ENCODE data around the gene TDRD9.
A peak's percentile ranks its signal among the peaks of the same experiment; 100 is the strongest.

TDRD9 gene

DNA sequence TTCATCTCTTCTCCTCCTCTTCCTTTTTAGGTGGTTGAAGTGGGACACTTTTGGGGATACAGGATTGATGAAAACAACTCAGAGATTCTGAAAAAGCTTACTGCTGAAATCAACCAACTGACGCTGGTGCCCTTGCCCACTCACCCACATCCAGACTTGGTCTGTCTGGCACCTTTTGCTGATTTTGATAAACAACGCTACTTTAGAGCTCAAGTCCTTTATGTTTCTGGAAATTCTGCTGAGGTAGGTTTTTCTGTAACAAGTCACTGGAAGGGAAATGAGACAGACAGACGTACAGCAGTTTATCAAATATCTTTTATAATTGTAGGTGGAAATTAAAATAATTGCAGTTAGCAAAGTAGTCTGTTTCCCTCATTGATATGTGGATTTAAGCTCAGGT, 97.3 kb downstream of the TDRD9 start:
- no peak for DNase-seq (ENCODE audit: low read depth)

DNA sequence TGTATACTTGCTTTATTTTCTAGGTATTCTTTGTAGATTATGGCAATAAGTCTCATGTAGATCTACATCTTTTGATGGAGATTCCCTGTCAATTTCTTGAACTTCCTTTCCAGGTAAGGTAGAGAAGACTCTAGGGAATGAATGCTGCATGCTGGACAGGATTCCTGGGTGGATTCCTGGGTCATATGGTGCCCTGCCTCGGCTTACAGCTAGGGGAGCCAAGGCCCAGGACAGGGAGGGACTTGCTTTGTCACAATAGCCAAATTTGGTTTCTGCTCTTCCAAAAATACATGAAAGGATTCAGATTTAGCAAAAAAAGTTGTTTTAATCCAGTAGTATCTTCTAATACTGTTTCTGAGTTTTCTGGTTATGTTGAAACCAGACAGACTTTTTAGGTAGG, 97.8 kb downstream of the TDRD9 start:
- no peak for DNase-seq (ENCODE audit: low read depth)

DNA sequence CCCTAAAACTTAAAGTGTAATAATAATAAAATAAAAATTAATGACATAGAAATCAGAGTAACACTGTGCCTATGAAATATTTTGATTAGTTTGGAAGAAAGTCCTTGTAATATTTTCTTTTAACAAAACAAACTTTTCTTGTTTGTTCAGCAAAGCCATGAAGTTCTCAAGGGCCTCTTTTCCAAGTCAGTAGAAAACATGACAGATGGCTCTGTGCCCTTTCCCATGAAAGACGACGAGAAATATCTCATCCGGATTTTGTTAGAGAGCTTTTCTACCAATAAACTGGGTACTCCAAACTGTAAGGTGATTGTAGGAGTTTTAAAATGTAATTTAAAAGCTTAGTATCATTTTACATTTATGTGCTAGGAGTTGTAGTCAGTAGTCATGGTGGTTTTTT, 102.7 kb downstream of the TDRD9 start:
- DNase-seq (ENCODE audit: low read depth) = no peak

DNA sequence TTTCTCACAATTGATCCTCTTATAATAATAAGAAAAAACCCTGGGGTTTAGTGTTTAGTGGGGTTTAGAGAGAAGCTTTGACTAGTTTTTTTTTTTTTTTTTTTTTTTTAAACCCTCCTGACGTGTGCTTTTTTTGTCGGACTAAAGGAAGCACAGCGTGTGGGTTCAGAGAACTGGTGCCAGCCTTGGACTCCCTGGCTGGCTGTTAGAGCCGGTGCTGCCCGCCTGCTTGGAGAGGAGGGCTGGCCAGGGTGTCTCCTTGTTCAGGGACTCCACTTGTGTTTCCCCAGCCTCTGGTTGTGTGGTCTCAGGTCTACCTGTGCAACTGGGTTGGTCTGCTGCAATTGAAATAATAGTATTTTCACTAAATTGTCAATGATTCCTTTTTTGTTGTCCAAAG, 103.1 kb downstream of the TDRD9 start:
- no peak for DNase-seq (ENCODE audit: low read depth)

DNA sequence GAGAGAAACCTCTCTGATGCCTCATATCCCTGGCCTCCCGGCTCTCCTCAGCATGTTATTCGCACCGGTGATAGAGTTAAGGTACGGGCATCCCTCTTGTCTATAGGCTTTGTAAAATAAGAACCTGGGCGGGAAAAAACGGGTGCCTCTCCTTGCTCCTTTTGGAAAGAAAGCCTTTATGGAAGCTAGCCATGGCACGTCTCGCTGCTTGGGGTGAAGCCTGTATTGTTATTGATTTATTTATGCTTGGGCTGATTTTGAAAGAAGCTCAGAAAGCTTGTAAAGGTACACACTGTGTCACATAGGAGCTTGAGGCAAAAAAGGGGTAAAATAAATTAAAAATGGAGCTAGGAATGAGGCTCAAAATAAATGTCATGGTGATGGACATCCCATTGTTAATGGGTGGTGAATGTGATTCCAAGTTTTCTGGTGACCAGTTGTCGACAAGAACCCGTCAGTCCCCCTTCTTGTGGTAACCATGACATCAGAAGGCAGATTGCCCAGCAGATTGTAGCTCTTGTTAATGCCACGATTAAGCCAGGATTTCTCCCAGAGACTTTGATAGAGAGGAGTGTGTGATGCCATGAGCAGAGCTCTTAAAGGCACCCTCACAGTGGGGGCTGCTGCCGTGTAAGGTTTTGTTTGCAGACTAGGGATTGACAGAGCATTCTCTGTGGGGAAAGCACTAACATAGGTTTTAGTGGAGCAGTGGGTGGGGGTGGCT, 106.9 kb downstream of the TDRD9 start:
- DNase-seq (ENCODE audit: low read depth) = no peak

DNA sequence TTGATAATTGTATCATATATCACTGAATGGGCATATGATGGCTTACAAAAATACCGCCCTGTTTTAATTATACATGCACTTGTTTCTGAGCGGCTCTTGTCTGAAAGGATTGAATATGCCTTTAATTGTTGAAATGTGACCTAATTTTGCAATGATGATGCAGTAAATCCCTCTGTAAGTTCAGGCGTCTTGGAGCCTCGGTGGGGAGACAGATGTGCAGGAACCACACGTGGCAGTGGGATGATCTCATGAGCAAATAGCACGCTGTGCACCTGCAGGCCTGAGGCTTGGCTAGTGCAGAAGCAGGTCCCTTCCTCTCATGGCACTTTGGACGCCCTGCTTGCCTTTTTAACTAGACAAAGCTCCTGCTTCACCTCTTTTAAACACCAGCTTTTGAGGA, 108.0 kb downstream of the TDRD9 start:
- no peak for DNase-seq (ENCODE audit: low read depth)

DNA sequence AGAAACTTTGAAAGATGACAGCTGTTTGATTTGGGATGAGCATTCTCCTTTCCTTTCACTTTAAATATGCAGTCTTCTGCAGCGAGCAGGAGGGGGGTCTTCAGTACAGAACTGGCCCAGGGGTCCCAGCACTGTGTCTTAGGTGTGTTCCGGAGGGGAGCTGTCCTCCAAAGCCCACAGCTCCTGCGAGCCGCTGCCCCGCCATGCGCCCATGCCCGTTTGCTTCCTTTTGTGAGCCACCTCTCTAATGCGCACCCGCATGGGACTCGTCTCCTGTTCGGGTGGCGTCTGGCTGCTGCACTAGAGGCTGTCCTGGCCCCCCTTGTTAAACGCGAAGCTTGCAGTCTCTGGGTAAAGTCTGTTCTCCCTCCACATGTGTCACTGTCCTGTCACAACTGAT, 108.8 kb downstream of the TDRD9 start:
- no peak for DNase-seq (ENCODE audit: low read depth)

DNA sequence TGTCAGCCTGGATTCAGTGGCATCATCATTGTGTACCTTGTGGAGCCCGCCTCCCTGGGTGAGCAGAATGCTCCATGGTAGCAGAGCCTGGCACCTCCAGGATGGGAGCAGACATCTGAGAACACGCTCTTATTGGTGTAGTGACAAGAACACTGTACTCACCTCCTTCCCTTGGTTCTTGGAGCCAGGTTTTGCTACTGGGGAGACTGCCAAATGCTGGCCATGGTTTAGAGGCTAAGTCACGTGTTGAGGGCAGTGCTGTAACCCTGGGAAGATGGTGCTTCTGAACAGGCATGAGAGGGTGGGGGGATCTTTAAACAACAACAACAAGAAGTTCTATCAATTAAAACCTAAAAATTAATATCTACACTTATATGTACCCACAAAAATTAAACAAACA, 109.6 kb downstream of the TDRD9 start:
- DNase-seq (ENCODE audit: low read depth) = no peak

DNA sequence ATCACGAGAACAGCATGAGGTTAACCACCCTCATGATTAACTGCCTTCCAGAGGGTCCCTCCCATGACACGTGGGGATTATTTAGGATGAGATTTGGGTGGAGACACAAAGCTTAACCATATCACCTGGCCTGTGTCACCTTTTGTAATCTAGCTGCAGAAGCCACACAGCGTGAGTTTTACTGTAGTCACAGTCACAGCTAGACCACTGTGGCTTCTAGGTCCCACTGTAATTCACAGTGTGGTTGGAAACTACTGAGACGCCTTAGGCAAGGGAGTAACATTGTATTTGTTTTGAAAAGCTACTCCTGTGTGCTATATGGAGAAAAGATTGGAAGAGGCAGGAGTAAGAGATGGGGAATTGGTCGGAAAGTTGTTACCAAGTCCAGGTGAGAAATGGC, 111.0 kb downstream of the TDRD9 start:
- DNase-seq (ENCODE audit: low read depth) = no peak

DNA sequence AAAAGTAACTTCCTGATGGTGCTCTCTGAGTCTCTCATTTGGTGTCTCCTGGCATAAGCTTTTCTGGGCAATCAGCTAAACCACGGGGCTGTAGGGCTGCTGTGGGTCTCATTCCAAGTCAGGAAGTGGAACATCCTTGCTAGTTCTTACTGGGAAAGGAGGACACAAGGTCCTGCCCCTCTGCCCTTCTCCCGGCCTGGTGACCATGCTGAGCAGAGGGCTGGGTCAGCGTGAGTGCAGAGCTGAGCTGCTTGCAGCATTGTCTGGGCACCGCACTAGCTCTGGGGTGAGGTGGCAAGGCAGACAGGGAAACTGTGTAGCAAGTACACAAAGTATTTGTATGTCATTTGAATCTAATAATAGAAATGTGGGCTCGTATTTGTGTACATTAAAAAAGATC, 112.3 kb downstream of the TDRD9 start:
- DNase-seq (ENCODE audit: low read depth) = no peak

DNA sequence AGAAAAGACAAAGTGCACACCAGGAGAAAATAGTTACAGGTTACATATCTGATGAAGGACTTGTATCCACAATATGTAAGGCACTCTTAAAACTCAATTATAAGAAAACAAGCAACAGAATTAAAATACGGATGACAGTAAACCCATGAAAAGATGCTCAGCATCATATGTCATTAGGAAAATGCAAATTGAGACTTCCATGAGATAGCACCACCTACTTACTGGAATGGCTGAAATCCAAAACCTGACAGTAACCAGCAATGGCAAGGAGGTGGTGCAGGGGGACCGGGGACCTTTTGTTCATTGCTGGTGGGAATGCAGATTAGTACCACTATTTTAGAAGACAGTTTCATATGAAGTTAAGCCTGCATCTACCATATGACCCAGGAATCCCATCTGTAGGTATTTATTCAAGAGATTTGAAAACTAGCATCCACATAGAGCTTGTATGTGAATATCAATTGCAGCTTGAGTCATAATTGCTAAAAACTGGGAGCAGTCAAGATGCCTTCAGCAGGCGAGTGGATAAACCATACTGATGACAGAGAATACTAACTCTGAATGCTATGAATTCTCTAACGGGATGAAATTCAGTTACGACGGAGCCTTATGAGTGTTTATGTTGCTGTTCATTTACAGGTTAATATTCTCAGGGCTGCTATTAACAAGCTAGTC, 113.3 kb downstream of the TDRD9 start:
- DNase-seq (ENCODE audit: low read depth) = no peak

DNA sequence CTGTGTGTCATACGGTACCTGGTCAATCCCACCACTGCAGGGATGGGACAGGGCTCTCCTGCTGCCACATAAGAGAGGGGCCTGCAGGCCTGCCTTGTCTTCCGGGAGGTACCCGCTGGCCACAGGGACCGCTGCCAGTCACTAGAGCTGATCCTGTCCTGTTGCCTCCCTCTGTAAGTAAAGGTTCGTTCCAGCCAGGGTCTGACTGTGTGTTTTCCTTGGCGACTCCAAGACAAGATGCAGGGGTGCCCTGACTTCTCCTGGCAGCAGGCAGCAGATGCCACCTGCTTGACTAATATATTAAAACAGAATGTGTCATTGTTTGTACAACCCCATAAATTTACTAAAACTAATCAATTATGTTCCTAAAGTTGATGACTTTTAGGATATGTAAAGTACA, 115.8 kb downstream of the TDRD9 start:
- no peak for DNase-seq (ENCODE audit: low read depth)

DNA sequence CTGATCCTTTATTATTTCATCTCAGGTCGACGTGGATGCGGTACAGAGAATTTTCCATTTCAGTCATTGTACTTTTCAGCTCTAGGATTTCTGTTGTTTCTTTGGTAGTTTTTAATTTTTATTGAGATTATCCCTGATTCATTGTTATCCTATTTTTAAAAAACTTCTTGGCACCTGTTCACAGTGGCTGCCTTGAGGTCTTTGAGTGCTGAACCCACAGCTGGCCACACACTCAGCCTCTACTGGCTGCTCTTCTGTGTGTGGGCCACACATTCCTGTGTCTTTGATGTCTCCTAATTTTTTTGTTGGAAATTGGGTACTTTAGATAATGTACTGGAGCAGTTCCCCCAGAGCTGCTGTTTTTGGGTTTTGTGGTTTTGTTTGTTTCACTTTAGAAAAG, 119.5 kb downstream of the TDRD9 start:
- DNase-seq (ENCODE audit: low read depth) = no peak

DNA sequence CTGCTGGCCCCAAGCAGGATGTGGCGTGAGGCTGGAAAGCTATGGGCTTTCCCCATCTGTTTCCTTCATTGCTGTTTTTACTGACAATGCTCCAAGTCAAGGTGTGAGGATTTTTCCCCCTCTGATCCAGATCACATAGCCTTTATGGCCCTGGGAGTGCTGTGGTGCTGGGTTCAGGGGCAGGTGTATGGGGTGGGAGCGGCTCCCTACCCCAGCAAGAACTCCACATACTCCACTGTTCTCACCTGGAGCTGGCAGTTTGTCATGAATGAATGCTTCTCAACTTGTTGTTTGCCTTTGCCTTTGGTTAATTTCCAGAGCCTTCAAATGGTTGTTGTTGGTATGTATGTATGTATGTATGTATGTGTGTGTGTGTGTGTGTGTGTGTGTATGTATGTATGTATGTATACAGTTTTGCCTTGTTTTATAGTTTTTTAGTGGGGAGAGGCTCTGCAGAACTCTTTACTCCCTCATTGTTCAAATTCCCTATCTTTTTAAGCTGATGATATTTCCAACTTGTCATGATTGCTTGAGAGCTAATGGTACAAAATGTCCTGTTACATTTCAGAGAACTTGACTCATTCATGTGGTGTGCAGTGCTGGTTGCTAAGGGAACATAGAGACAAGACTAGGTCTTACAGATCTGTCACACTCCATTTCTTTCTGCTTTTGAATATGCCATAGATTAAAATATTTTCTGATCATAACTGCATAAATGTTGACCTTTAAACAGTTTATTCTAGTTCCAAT, 120.7 kb downstream of the TDRD9 start:
- peak; percentile 21 for DNase-seq (ENCODE audit: low read depth)

DNA sequence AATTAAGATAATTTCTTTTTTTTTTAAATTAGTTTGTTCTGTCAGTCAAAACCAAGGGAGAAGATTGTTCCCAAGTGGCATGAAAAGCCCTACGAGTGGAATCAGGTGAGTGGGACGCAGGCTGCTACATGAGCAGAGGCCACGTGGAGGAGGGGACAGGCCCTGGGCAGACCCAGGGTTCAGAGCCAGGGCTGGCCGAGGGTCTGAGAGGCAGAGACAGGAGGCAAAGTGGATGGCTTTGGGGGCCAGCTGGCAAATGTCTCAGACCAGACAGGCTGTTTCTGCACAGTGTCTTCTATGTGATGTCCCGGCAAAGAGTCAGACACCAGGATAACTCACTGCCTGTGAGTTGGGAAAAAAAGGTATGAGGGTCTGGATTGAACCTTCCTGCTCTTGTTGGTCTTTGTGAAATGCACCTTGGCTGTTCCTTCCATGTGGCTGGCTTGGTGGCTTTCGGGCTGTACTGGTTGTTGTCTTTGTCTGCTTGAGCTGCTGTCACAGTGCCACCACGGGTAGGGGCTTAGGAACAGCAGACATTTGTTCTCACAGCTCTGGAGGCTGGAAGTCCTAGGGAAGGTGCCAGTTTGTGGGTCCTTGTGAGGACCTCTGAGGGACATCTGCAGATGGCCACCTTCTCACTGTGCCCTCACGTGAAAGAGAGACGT, 121.5 kb downstream of the TDRD9 start:
- no peak for DNase-seq (ENCODE audit: low read depth)

DNA sequence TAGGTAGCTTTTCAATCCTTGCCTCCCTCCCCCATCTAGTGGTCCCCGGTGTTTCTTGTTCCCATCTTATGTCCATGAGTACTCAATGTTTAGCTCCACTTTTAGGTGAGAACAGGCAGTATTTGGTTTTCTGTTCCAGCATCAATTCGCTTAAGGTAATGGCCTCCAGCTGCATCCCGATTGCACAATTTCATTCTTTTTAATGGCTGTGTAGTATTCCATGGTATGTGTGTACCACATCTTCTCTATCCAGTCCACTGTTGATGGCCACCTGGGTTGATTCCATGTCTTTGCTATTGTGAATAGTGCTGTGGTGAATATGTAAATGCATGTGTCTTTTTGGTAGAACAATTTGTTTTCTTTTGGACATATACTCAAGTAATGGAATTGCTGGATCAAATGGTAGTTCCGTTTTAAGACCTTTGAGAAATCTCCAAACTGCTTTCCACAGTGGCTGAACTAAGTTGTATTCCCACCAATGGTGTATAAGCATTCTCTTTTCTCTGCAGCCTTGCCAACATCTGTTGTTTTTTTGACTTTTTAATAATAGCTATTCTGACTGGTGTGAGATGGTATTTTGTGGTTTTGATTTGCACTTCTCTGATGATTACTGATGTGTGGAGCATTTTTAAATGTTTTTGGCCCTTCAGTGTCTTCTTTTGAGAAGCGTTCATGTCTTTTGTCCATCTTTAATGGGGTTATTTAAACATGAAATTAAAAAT, 123.0 kb downstream of the TDRD9 start:
- no peak for DNase-seq (ENCODE audit: low read depth)

DNA sequence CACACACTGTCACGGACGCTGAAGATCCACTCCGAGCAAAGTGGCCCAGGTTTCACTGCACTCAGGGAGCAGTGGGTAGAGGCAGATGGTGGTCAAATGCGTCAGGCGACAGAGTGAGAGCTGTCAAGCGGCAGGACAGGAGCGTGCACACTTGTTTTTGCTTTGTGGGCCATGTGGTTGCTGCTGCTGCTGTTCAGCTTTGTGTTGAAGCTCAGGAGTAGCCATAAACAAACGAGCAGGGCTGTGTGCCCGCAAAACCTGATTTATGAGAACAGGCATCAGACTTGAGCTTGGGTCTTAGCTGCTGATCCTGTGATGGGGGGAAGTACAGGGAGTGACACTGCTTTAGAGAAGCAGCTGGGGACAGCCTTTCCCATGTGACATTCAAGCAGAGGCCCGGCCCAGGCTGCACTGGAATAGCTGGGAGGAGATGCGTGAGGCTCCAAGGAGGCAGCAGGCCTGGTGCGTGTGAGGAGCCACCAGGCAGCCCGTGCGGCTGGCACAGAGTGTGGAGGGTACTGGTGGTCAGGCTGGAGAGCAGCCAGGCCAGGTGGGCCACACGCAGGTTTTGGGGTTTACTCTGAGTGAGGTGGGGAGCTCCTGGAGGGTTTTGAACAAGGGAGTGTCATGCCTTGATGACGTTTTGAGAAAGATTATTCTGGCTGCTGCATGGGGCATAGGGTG, 126.1 kb downstream of the TDRD9 start:
- no peak for DNase-seq (ENCODE audit: low read depth)

DNA sequence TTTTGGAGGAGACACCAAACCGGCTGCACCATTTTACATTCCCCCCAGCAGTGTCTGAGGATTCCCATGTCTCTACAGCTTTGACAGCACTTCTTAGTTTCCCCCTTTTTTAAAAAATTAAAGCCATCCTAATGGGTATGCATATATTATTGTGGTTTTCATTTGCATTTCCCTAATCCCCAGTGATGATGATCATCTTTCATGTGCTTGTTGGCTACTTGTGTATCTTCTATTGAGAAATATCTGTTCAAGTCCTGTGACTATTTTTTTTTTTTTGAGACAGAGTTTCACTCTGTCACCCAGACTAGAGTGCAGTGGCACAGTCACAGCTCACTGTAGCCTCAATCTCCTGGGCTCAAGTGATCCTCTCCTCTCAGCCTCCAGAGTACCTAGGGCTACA, 134.0 kb downstream of the TDRD9 start:
- DNase-seq (ENCODE audit: low read depth) = no peak

DNA sequence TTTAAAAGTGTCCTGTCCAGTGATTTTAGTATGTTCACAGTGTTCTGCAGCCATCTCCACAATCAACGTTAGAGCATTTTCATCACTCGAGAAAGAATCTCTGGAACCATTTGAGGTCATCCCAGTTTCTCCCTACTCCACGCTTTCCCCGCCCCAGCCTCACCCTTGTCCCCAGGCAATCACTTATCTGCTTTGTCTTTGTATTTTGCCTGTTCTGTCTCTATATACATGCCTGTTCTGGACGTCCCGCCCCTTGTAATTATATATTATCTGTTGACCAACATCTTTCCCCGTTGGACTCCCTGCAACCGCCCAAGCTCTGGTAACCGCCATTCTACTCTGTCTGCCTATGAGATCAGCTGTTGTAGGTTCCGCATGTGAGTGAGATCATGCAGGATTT, 135.7 kb downstream of the TDRD9 start:
- DNase-seq (ENCODE audit: low read depth) = no peak

DNA sequence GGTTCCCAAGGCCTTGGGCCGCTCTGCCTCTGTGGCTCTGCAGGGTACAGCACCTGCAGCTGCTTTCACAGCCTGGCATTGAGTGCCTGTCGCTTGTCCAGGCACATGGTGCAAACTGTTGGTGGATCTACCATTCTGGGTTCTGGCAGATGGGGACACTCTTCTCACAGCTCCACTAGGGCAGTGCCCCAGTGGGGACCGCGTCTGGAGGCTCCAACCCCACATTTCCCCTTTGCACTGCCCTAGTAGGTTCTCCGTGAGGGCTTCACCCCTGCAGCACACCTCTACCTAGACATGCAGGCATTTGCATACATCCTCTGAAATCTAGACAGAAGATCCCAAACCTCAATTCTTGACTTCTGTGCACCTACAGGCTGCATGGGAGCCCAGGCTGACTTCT, 138.0 kb downstream of the TDRD9 start:
- DNase-seq (ENCODE audit: low read depth) = no peak

DNA sequence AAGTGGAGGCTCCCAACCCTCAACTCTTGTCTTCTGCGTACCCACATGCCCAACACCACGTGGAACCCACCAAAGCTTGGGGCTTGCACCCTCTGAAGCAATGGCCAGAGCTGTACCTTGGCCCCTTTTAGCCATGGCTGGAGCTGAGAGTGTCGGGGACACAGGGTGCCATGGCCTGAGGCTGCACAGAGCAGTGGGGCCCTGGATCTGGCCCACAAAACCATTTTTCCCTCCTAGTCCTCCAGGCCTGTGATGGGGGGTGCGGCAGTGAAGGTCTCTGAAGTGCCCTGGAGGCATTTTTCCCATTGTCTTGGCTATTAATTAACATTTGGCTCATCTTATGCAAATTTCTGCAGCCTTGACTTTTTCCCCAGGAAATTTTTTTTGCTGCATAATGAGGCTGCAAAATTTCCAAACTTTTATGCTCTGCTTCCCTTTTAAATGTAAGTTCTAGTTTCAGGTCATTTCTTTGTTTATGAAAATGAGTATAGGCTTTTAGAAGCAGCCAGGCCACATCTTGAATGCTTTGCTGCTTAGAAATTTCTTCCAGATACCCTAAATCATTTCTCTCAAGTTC, 138.6 kb downstream of the TDRD9 start:
- no peak for DNase-seq (ENCODE audit: low read depth)

All from stromal cell of bone marrow (primary cell).